NCI-H2081 (cell line): ENCODE results near the gene POLE4.

Experiments
- DNase-seq, 2 experiments: peaks; one replicate each; lab custom pipeline; 2025; lab: John Stamatoyannopoulos, UW

Gene POLE4

GRCh38 chr2:74991977-74992376 is 33.5 kb downstream of the POLE4 start:
- DNase-seq = no peak

- no peak for DNase-seq
Measured at GRCh38 chr2:74999468-74999867, 41.0 kb downstream of the POLE4 start.

GRCh38 chr2:75002007-75002406 is 43.6 kb downstream of the POLE4 start:
- no peak for DNase-seq

- DNase-seq = no peak
Measured at GRCh38 chr2:75003276-75003675, 44.8 kb downstream of the POLE4 start.

GRCh38 chr2:75003773-75004172 is 45.3 kb downstream of the POLE4 start:
- DNase-seq = no peak

GRCh38 chr2:75006041-75006440 is 47.6 kb downstream of the POLE4 start:
- DNase-seq = no peak

- no peak for DNase-seq
Measured at GRCh38 chr2:75007061-75007460, 48.6 kb downstream of the POLE4 start.

- no peak for DNase-seq
Measured at GRCh38 chr2:75007819-75008218, 49.4 kb downstream of the POLE4 start.

GRCh38 chr2:75010571-75010970 is 52.1 kb downstream of the POLE4 start:
- DNase-seq = no peak

GRCh38 chr2:75012080-75012479 is 53.6 kb downstream of the POLE4 start:
- DNase-seq = no peak

- no peak for DNase-seq
Measured at GRCh38 chr2:75018162-75018561, 59.7 kb downstream of the POLE4 start.
